SH-SY5Y (cell line): ENCODE measurements around the gene HPDL.

Experiments
- GATA2 ChIP-seq: IDR thresholded peaks from 2 replicates; pipeline ENCODE4 v1.6.1; 2011; ENCODE audit warnings: mild to moderate bottlenecking, low read depth, low read length
- GATA3 ChIP-seq: IDR thresholded peaks from 2 replicates; pipeline ENCODE4 v1.6.1; 2011; ENCODE audit warnings: low read depth, mild to moderate bottlenecking, low read length, moderate library complexity

GRCh38 chr1:45348020-45348419 lies 21.3 kb downstream of the HPDL start:
- TF ChIP-seq GATA3 (no peak), GATA2 (no peak)
